Ishikawa (cell line): ENCODE data around the gene EEF2K.

ENCODE experiments used
- CEBPB ChIP-seq: IDR thresholded peaks from 2 replicates; pipeline ENCODE4 v1.6.1; 2012
- EGR1 ChIP-seq: IDR thresholded peaks from 2 replicates; pipeline ENCODE4 v1.6.1; 2012
- EP300 ChIP-seq: IDR thresholded peaks from 2 replicates; pipeline ENCODE4 v1.6.1; 2012; ENCODE audit warnings: borderline replicate concordance
- NFIC ChIP-seq: IDR thresholded peaks from 2 replicates; pipeline ENCODE4 v1.6.1; 2012
- RAD21 ChIP-seq: IDR thresholded peaks from 2 replicates; pipeline ENCODE4 v1.6.1; 2012; ENCODE audit warnings: low read depth
- TEAD4 ChIP-seq: IDR thresholded peaks from 2 replicates; pipeline ENCODE4 v1.6.1; 2012
- ZBTB7A ChIP-seq: IDR thresholded peaks from 2 replicates; pipeline ENCODE4 v1.6.1; 2012; ENCODE audit warnings: low read depth
- TF ChIP-seq, protein P1 (sequence below): IDR thresholded peaks from 2 replicates; pipeline ENCODE4 v1.6.1; 2012
- TF ChIP-seq, protein P2 (sequence below): IDR thresholded peaks from 2 replicates; pipeline ENCODE4 v1.6.1; 2012; ENCODE audit warnings: low read depth, mild to moderate bottlenecking

- TF ChIP-seq ZBTB7A (no peak), TEAD4 (no peak), RAD21 (no peak), EP300 (no peak), CEBPB (no peak), NFIC (no peak), EGR1 (no peak)
- TF ChIP-seq, protein P1, sequence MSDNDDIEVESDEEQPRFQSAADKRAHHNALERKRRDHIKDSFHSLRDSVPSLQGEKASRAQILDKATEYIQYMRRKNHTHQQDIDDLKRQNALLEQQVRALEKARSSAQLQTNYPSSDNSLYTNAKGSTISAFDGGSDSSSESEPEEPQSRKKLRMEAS, result no peak
- TF ChIP-seq, protein P2, sequence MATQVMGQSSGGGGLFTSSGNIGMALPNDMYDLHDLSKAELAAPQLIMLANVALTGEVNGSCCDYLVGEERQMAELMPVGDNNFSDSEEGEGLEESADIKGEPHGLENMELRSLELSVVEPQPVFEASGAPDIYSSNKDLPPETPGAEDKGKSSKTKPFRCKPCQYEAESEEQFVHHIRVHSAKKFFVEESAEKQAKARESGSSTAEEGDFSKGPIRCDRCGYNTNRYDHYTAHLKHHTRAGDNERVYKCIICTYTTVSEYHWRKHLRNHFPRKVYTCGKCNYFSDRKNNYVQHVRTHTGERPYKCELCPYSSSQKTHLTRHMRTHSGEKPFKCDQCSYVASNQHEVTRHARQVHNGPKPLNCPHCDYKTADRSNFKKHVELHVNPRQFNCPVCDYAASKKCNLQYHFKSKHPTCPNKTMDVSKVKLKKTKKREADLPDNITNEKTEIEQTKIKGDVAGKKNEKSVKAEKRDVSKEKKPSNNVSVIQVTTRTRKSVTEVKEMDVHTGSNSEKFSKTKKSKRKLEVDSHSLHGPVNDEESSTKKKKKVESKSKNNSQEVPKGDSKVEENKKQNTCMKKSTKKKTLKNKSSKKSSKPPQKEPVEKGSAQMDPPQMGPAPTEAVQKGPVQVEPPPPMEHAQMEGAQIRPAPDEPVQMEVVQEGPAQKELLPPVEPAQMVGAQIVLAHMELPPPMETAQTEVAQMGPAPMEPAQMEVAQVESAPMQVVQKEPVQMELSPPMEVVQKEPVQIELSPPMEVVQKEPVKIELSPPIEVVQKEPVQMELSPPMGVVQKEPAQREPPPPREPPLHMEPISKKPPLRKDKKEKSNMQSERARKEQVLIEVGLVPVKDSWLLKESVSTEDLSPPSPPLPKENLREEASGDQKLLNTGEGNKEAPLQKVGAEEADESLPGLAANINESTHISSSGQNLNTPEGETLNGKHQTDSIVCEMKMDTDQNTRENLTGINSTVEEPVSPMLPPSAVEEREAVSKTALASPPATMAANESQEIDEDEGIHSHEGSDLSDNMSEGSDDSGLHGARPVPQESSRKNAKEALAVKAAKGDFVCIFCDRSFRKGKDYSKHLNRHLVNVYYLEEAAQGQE, result no peak
Measured at GRCh38 chr16:22203091-22203490, 3.0 kb upstream of the EEF2K start.
